Stimulated activated CD8-positive, alpha-beta memory T cell treated with anti-CD3 and anti-CD28 coated beads, Interleukin-7, amount 100 ng/mL, for 24 hours (primary cell): ENCODE results near the gene CNN1.
A peak's percentile ranks its signal among the peaks of the same experiment; 100 is the strongest.
"Not testable (repeated sequence)": the region's sequence is repeated elsewhere in the genome, so short reads cannot be mapped to it uniquely, and the experiment has no call there.

Source experiments
- DNase-seq: peaks from one replicate; pipeline ENCODE4 v3.0.0-alpha.2; 2020; ENCODE audit warnings: low read depth

Gene CNN1

DNA sequence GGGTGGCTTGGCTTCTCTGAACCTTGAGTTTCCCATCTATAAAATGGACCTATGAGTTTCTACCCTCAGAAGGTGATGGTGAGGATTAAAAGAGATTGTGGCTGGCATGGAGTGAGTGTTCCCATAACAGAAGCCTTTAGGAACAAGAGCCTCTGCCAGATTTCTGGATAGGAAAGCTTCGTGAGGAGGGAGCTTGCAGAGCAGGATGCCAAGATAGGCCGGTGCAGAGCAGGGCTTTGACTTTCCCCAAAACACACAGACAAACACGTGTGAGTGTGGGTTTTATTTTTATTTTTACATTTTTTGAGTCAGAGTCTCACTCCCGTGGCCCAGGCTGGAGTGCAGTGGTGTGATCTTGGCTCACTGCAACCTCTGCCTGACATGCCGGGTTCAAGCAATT is 3.7 kb upstream of the CNN1 start:
- no peak for DNase-seq

DNA sequence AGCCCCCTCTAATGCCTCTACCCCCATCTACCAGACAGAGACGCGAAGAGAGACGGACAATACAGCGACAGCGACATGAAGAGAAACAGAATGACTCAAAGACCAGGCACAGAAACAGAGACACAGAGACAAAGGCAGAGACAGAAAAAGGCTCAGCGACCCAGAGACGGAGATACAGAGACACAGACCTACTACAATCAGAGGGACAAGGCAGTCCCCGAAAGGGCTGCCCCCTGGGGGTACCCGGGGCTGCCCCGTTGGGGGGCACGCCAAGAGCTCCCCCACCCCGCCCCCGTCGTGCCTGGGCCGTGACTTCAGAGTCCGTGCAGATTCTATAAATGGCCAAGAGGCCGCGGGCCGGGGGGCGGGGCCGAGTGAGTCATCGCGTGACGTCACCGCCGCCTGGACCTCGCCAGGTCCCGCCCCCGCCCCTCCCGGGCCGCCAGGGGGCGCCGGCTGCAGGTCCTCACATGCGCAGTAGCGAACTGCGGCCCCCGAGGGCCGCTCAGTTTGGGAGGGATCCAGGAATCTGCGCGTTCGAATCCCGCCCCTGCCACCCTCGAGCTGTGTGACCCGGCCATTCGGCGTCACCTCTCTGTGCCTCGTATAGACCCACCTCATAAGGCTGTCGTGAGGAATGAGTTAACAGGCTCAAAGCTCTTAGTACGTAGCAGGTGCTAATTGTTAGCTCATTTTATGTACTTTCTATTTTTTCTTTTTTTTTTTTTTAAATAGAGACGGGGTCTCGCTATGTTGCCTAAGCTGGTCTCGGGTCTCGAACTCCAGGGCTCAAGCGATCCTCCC is 2.7 kb upstream of the CNN1 start:
- peak; percentile 82 for DNase-seq

DNA sequence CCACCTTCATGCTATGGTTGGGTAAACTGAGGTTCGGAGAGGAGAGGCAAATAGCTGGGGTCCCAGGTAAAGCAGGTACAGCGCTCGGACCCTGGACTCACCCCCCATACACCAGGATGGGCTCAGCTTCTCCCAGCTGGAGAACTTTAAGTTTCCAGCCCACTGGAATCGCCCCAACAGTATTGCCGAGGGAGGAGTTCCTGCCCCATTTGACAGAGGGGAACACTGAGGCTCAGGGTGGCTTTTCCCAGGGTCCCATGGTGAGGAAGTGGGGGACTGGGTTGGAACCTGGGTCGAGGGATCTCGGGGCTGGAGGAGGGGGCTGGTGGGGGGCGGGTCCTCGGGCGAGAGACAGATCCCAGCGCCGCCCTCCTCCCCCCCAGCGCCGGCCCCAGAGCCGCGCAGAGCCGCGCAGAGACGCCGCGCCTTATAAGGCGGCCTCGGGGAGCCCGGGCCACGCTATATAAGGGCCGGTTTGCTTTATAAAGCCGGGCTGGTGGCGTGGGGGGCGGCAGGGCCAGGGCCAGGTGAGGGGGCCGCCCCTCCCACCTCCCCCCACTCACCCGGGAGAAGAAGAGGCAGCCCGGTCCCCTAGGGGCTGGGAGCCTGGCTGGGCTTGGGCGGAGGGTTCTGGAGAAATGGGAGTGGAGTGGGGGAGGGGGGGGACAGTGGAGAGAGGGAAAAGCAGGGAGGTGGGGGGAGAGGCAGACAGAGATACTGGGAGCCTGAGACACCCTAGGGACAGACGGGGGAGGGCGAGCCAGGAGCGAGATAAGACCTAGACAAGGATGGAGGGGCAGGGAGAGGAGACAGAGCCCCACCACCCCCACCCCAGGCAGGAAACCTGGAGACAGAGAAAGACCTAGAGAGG is 1.1 kb downstream of the CNN1 start:
- DNase-seq: no peak

DNA sequence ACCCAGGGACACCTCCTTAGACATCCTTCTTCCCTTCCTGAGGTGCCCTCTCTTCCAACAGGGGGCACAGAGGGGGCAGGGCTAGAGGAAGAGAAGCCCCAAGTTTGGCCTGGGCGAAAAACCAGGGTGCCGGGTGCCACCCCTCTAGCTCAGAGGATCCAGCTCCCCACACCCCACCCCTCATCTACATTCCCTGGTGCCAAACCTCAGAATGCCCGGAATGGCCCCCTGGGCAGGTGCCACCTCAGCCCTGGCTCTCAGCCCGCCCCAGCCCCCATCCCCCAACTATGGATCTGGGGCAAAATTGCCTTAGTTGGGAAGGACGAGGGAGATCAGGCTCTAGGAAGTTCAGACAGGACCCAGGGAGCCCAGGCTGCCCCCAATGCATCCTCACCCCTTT is 2.0 kb downstream of the CNN1 start:
- no peak for DNase-seq

DNA sequence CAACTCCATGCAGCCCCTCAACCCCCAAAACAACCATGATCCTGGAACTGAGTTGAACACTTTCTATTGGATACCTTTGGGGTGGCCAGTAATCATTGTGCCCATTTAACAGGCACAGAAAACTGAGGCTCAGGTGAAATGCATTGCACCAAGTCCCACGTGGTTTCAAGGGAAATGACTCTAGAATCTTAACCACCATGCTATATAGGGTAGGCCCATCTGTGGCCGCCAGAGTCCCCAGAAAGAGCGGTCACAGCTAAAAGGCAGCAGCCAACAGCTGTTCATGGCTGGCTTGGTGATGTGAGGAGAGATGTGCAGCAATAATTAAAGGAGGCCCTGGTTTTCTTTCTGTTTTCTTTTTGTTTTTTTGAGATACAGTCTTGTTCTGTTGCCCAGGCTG is 2.6 kb downstream of the CNN1 start:
- DNase-seq: no peak

DNA sequence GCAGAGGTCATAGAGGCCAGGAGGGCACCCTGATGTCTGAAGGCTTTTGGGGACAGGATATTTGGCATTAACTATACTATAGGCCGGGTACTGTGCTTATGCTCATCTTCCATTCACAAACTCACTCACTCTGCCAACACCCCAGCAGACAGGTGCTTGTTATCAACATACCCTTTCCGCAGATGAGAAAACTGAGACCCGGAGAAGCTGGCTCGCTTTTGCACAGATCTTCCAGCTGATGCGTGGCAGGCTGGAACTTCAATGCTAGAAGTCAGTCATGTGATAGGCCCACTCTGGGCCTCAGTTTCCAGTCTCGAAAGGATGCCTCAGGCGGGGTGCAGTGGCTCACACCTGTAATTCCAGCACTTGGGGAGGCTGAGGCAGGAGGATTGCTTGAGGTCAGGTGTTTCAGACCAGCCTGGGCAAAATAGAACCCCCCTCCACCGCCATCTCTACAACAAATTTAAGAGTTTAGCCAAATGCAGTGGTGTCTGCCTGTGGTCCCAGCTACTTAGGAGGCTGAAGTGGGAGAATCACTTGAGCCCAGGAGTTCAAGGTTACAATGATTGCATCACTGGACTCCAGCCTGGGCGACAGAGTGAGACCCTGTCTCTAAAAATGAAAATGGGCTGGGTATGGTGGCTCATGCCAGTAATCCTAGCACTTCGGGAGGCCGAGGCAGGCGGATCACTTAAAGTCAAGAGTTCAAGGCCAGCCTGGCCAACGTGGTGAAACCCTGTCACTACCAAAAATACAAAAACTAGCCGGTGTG is 9.5 kb downstream of the CNN1 start:
- DNase-seq: no peak

DNA sequence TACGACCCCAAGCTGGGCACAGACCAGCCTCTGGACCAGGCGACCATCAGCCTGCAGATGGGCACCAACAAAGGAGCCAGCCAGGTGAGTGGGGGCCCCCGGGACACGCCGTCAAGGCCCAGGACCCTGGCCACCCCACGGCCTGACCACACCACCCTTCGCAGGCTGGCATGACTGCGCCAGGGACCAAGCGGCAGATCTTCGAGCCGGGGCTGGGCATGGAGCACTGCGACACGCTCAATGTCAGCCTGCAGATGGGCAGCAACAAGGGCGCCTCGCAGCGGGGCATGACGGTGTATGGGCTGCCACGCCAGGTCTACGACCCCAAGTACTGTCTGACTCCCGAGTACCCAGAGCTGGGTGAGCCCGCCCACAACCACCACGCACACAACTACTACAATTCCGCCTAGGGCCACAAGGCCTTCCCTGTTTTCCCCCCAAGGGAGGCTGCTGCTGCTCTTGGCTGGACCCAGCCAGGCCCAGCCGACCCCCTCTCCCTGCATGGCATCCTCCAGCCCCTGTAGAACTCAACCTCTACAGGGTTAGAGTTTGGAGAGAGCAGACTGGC is 10.8 kb downstream of the CNN1 start:
- no peak for DNase-seq

DNA sequence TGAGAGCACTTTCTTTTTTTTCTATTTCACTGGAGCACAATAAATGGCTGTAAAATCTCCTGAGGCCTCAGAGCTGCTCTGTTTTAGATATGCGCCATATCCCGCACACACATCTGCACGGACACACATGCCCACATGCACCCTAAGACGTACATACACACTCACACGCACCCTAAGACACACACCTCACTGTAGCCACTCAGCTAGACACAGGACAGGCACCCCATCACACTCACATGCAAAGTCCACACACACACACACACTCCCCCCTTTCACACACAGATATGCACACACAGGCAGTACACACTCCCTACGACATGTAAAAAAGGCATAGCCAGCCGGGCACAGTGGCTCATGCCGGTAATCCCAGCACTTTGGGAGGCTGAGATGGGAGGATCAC is 11.6 kb downstream of the CNN1 start:
- no peak for DNase-seq

DNA sequence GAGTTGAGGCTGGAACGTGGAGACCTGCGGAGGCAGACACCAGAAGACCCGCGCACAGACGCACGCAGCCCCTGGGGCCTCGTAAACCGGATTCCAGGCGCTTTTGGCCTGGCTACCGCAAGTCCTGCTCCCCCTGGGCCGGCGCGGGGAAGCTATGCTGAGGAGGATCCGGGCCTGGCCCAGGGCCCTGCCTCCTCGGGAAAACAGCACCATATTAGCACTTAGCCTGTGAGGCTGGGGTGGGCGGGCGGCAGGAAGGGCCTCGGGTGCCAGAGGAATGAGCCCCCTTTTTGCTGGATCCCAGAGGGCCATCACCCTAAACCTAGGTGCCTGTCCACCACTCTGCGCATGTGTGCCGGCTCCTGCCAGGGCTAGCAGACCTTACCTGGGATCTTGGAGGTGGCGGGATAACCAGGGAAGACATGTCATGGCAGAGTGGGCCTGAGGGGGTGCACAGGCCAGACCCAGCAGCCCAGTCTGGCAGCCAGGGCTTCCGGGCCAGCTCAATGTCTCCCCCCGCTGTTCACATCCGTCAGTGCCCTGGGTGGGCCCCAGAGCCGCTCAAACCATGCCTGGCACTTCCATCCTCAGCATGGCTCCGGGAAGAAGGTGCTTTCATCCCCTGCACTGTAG is 13.1 kb downstream of the CNN1 start:
- DNase-seq: no peak

DNA sequence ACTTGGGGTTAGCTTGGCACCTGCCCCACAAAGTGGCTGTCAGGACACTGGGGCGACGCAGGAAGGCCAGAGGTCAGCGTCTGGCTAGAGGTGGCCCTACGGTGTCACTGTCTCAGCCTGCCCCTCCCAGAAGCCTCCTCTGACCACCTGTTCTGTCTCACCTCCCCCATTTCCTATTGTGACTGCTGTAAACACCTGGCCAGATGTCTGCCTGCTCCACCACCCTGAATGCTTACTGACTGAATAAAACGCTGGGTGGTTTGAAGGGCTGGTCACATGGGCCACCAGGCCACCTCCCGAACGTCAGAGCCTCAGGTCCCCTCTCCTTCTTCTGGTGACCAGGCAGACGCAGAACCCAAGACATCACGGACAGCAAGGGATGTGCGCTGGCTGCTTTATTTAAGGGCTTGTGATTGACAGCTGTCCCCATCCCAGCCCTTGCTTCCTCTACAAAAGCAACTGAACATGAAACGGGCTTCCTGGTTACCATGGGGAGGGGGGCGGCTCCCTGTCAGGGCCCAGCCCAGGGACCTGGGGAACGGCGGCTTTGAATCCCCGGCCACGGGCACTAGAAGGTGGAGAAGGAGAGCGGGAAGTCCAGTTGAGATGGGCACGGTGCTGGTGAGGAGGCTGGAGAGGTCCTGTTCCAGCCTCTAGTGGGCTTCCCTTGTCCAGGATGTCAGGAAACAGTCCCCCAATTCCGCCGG is 14.2 kb downstream of the CNN1 start:
- DNase-seq: no peak

DNA sequence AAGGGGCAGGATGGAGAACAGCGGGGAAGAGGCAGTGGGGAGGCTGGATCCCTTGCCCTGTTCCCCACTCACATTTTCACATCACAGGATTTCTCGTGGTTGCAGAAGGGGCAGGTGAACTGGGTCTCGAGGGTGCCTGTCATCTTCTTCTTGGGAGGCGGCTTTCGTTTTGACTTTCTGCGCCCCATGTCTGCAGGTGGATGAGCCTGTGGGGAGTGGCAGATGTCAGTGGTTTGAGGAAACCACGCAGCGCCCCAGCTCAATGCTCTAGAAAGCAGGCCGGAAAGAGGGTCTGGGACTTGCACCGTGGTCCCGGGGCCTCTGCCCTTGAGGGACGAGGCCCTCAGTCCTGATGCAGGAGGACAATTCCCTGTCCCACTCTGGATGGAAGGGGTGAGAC is 15.5 kb downstream of the CNN1 start:
- no peak for DNase-seq

DNA sequence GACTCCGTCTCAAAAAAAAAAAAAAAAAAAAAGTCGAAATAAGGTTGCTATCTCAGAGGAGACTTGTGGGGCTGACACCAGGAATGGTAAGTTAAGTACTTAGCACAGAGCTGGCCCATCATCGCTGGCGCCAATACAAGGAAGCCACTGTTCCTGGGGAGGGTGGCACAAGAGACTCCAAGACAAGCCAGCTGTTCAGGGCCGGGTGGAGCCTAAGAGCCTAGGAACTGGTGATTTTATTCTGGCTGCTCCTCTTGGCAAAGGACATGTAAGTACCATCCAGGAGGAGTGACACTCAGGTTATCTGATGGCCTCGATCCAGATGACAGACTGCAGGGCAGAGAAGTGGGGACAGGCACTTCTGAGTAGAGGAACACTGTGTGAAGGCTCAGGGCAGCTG is 16.6 kb downstream of the CNN1 start:
- DNase-seq: no peak

DNA sequence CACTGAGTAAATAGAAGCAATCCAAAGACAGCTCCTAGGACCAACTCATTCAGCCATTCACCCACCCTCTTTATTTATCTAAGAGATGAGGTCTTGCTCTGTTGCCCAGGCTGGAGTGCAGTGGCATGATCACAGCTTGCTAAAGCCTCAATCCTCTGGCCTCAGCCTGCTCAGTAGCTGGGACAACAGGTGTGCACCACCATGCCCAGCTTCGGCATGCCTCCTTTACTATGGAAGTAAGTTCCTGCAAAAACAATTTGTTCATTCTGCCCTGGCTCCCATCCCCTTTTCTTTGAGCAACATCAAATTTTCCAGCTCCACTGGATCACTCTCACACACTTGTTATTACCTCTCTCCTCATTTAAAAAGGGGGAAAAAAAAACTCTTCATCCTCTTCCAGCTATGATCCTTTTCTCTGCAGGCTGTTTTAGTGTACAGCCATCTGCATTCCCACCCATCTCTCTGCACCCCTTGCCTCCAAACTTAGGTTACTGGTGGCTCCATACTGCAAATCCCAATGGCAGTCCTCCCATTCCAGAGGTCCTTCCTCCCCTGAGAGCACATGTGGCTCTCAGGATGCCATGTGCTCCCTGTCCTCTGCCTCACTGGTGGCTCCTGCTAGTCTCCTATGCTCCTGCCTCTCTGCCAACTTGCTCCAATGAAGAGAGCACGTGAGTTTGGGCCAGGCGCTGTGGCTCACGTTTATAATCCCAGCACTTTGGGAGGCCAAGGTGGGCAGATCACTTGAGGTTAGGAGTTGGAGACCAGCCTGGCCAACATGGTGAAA is 18.2 kb downstream of the CNN1 start:
- DNase-seq: no peak

DNA sequence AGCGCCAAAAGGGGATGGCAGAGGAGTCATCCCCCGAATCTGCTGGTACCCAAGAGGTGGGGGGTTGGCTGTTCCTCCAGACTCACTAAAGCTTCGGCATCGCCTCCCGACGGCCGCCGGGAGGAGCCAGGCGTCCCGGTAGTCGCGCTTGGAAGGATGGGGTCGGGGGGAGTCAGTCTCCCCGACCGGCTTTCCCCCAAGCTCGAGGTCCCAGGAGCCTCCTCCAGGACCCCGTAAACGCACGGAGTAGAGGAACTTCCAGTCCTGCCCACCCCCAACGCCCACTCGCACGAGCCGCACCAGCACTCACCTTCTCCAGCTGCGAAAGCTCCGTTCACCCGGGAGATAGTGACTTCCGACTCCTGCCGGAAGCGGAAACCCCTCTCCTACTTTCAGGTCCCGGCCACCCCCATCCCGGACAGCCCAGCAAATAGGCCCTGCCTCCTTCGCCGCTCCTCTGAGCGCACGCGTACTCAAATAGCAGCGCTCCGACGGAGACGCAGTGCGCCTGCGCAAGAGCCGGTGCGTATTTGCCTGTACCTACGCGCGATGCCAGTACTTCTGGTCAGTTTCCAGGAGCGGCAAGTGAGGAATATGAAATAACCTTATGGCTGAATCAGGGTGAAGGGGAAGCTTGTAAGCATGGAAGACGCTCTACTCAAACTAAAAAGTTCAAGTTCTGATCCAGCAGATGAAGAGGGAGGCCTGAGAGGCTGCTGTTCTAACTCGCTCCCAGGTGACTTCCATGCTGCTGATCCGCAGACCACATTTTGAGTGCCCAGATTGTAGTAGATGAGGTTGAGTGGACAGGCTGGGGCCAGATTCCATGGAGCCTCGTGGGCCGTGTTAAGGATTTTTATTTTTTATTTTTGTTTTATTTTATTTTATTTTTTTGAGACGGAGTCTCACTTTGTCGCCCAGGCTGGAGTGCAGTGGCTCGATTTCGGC is 20.5 kb downstream of the CNN1 start, which contains the start of gene ELOF1:
ELOF1 (minus strand) TSS at position 350 of the 948 bp plus-strand sequence. CDS start 4,883 bp downstream, outside the sequence.
- DNase-seq: peak; percentile 90

DNA sequence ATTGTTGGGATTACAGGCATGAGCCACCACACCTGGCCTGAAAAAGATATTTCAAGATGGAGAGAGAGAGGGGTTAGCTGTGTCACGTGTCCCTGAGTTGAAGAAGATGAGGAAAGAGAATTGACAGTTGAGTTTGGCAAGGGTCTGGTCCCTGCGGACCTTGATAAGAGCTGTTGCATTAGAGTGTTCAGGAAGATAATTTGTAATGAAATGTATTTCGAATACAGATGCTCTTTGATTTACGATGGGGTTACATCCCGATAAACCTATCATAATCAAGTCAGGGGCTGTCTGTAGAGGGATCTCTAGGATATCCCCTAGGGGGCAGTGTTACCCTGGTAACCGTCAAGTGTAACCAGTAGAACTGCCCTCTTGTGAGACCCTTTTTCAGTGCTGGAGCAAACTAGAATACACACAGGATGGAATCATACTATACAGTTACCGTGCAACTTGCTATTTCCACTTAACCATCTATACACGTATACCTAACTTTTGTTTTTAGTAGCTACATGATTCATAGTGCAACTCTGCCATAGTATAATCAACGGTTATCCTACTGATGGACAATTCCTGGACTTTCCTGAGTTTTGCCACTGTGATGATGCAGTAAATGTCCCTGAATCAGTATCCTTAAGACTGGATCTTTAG is 21.9 kb downstream of the CNN1 start:
- DNase-seq: no peak

DNA sequence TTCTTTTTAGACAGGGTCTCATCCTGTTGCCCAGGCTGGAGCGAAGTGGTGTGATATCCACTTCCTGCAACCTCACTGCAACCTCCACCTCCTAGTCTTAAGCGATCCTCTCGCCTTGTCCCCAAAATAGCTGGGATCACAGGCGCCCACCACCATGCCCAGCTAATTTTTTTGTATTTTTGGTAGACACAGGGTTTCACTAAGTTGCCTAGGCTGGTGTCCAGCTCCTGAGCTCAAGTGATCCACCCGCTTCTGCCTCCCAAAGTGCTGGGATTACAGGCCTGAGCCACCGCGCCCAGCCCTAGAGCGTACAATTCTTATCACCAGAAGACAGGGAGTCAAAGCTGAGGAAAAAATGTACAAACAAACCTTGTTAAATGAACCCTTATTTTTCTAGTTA is 24.9 kb downstream of the CNN1 start:
- no peak for DNase-seq

DNA sequence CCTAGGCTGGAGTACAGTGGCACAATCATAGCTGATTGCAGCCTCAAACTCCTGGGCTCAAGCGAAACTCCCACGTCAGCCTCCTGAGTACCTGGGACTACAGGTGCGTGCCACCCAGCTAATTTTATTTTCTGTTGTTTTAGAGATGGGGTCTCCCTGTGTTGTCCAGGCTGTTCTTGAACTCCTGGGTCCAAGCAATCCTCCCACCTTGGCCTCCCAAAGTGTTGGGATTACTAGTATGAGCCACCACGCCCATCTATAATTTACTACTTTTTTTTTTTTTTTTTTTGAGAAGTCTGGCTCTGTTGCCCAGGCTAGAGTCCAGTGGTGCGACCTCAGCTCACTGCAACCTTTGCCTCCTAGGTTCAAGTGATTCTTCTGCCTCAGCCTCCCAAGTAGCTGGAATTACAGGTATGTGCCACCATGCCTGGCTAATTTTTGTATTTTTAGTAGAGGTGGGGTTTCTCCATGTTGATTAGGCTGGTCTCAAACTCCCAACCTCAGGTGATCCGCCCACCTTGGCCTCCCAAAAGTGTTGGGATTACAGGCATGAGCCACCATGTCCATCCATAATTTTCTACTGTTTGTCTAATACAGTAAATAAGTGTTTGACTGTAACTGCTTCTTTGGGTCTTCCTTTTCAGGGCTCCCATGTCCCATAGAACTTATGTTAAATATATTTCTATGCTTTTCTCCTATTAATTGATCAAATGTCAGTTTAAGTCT is 25.6 kb downstream of the CNN1 start:
- not testable (repeated sequence) for DNase-seq

DNA sequence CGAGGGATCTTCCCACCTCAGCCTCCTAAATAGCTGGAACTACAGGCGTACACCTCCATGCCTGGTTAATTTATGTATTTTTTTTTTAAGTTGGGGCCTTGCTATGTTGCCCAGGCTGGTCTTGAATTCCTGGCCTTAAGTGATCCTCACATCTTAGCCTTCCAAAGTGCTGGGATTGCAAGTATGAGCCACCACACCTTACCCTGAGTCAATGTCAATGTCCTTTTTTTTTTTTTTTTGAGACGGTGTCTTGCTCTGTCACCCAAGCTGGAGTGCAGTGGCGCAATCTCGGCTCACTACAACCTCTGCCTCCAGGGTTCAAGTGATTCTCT is 27.0 kb downstream of the CNN1 start:
- DNase-seq: not testable (repeated sequence)
